ENCODE measurements around the gene WNT9A. TPM values are rescaled to one million over a fixed set of nuclear protein-coding genes. Genes with fewer than 3 reads are reported as not detected.

Gene WNT9A
- total and polyA plus RNA-seq, 9 of the 15 experiments (the other 6 are each of a cell fraction or from before 2014, with no cell fraction given): 0.04 to 0.17 (median 0.10) TPM; not detected in 4

- H3K4me1 ChIP-seq (replicated peaks in 1 of 2; ENCODE audit: control insufficient read depth in 2 of 2, insufficient read depth in 2 of 2, low read length in 2 of 2): peaks cover 0 to 34% of the 10 kb centered on the region in 2 experiments; a peak in 1 of 5 replicates
- no peaks in the 10 kb centered on the region; the same call in 1 of the 2 replicates for H4K20me1 ChIP-seq (replicated peaks; ENCODE audit: control insufficient read depth, insufficient read depth, low read length)
- ChIA-PET CTCF (ENCODE audit: low intra/inter-chr PET ratio) (no interaction called here), POLR2A (no interaction called here)
- H3K36me3 ChIP-seq (ENCODE audit: control insufficient read depth, insufficient read depth, low read length): no peaks in the 10 kb centered on the region
- DNase-seq (ENCODE audit: extremely low read depth in 1 of 4, low spot score in 3 of 4) (no peak), ATAC-seq (no peak), FAIRE-seq (no peak)
- intact Hi-C loops (cut with micrococcal nuclease): no loop called here
- H3K79me2 ChIP-seq (ENCODE audit: control insufficient read depth, insufficient read depth, low read length): no peaks in the 10 kb centered on the region
- H3K9me3 ChIP-seq (replicated peaks; ENCODE audit: control insufficient read depth, insufficient read depth, low read depth, low read length): no peaks in the 10 kb centered on the region; the same call in 1 of the 2 replicates
- no peaks in the 10 kb centered on the region for H3K9me1 ChIP-seq (ENCODE audit: control insufficient read depth, insufficient read depth, low read length)
- no peak overlapping the region for H3K4me3 ChIP-seq
- H3K9ac ChIP-seq (ENCODE audit: insufficient read depth in 1 of 2, low read depth in 2 of 2, low read length in 2 of 2): no peak overlapping the region
- H3K4me2 ChIP-seq (ENCODE audit: insufficient read depth, low read length): no peak overlapping the region
- no peak overlapping the region for H3K27ac ChIP-seq (ENCODE audit: extremely low read depth, low read depth, low read length)
- 15% methylated on average over 9 of the region's 10 CpGs for WGBS (ENCODE audit: insufficient coverage, low coverage, missing lambda C conversion rate)
- peaks cover 52 to 90% of the 10 kb centered on the region in 2 experiments; a peak in 4 of 5 replicates for H3K27me3 ChIP-seq (ENCODE audit: control insufficient read depth in 2 of 2, insufficient read depth in 2 of 2, low read length in 2 of 2)
- in situ Hi-C loops (cut with MboI): loop anchor here (10.0 kb wide), 1 partner anchor 173 kb away; no protein-coding TSS in a partner anchor
- TF ChIP-seq FOXK2 (conservative IDR thresholded peaks at IDR 0.05 in 1 of 2, IDR thresholded peaks at IDR 0.05 in 1 of 2; ENCODE audit: low read depth in 2 of 2) (0 out of 4 replicates have a peak, but pooled peaks of 1 of the 2 experiments have one; percentile 14), TSC22D4 (tag; IDR thresholded peaks at IDR 0.05) (peak; percentile 20; the same call in 1 of the 2 replicates), ZNF644 (tag; IDR thresholded peaks at IDR 0.05; ENCODE audit: low read depth) (no peak), ARHGAP35 (IDR thresholded peaks at IDR 0.05; ENCODE audit: partially characterized antibody) (peak; percentile 41), THRB (CRISPR knock-in tag; conservative IDR thresholded peaks at IDR 0.05) (0 out of 2 replicates have a peak, but pooled peaks have one; percentile 52), HDGF (IDR thresholded peaks at IDR 0.05) (0 out of 2 replicates have a peak, but pooled peaks have one; percentile 36), HLTF (IDR thresholded peaks at IDR 0.05) (0 out of 2 replicates have a peak, but pooled peaks have one; percentile 59), TOE1 (IDR thresholded peaks at IDR 0.05; ENCODE audit: borderline replicate concordance) (no peak), TOE1 (CRISPR knock-in tag; IDR thresholded peaks at IDR 0.05; ENCODE audit: borderline replicate concordance, low read depth) (no peak), ZSCAN29 (IDR thresholded peaks at IDR 0.05) (no peak)
- H2AFZ ChIP-seq (ENCODE audit: low read depth, low read length): no peak overlapping the region
- no TSS peak for BruUV-seq (replicated peaks)
These were observed 9.5 kb downstream of the WNT9A start for GRCh38 chr1:227938276-227938675.
